ENCODE measurements around the gene RHNO1. TPM values are rescaled to one million over a fixed set of nuclear protein-coding genes. Genes with fewer than 3 reads are reported as not detected.
"Not testable (repeated sequence)": the region's sequence is repeated elsewhere in the genome, so short reads cannot be mapped to it uniquely, and the experiment has no call there.

The RHNO1 gene
- total RNA-seq, 1 donor from 2014 or later, result 20.1 TPM

DNA sequence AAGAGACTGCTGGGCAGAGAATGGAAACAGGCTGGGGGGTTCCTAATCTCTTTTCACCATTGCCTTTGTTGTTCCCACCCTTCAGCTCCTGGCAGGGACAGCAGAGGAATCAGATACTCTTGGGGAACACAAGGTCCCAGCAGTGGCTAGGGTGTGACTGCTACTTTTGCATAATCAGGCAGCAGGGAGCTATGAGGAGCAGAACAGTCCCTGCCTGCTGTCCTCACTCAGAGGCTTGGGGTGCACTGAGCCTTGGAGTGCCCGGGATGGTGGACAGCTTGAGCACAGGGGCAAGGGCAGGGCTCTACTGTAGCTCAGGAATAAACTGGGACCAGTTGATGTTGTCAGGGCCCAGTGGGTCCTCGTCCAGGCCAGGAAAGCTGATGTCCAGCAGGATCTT lies 18.7 kb upstream of the RHNO1 start:
- DNase-seq (ENCODE audit: low spot score), result no peak

- no peak for DNase-seq (ENCODE audit: low spot score)
Observed at GRCh38 chr12:2858944-2859421, 18.0 kb upstream of the RHNO1 start.

DNA sequence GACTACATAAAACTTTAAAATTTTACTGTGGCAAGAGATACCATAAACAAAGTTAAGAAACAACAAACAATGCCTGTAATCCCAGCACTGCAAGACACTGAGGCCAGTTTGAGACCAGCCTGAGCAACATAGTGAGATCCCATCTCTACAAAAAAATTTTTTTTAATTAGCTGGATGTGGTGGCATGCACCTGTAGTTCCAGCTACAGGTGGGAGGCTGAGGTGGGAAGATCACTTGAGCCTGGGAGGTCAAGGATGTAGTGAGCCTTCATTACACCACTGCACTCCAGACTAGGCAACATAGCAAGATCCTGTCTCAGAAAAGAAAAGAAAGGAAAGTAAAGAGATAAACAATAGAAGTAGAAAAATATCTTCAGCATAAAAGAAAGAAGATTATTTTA lies 16.9 kb upstream of the RHNO1 start:
- no peak for DNase-seq (ENCODE audit: low spot score)

- DNase-seq (ENCODE audit: low spot score), result no peak
Observed at GRCh38 chr12:2862876-2863275, 14.1 kb upstream of the RHNO1 start.

- not testable (repeated sequence) for DNase-seq (ENCODE audit: low spot score)
Observed at GRCh38 chr12:2863402-2863801, 13.6 kb upstream of the RHNO1 start.

- no peak for DNase-seq (ENCODE audit: low spot score)
Observed at GRCh38 chr12:2864198-2864597, 12.8 kb upstream of the RHNO1 start.

DNA sequence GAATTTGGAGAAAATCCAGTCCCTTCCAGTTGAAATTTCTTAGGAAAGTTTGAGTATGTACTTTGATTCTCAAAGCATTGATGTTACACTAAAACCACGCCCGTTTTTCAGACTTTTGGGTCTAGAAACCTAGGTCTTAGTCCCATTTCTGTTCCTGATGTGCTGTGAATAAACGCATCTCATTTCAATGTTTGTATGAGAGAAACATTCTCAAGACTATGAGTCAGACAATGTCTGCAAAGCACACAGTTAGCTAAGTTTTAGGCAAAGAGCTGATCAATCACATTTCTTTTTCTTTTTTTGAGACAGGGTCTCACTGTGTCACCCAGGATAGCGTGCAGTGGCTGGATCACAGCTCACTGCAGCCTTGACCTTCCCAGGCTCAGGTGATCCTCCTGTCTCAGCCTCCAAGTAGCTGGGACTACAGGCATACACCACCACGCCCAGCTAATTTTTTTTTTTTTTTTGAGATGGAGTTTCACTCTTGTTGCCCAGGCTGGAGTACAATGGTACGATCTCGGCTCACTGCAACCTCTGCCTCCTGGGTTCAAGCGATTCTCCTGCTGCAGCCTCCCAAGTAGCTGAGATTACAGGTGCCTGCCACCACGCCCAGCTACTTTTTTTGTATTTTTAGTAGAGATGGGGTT lies 7.9 kb upstream of the RHNO1 start:
- DNase-seq (ENCODE audit: low spot score), result not testable (repeated sequence)

- DNase-seq (ENCODE audit: low spot score), result no peak
Observed at GRCh38 chr12:2876431-2877046, 484 bp upstream of the RHNO1 start.

DNA sequence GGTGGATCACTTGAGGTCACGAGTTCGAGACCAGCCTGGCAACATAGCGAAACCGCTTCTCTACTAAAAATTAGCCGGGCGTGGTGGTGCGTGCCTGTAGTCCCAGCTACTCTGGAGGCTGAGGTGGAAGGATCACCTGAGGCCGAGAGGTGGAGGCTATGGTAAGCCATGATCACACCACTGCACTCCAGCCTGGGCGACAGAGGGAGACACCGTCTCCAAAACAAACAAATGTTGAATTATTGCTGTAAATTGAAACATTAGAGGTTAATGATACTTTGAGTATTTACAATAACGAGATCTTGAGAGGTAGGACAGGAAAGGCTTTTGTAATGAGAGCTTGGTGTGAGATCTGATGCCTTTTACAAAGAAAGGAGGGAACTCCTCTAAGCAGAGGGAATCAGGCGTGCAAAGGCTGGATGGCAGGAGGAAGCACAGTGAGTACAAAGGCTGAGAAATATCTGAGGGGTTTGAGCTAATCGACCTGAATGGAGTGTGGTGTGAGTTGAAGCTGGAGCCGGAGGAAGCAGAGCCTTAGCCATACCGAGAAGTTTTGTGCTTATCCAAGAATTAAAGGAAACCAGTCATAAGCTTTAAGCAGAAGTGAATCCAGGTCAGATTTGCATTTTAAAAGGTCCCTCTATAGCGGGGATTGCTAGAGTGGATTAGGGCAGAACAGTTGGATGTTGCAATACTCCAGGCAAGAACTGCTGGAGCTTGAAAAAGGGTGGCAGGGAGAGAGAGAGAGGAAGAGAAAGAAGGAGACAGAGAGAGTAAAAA lies 1.1 kb downstream of the RHNO1 start:
- no peak for DNase-seq (ENCODE audit: low spot score)

- DNase-seq (ENCODE audit: low spot score), result no peak
Observed at GRCh38 chr12:2879853-2880252, 2.8 kb downstream of the RHNO1 start.

DNA sequence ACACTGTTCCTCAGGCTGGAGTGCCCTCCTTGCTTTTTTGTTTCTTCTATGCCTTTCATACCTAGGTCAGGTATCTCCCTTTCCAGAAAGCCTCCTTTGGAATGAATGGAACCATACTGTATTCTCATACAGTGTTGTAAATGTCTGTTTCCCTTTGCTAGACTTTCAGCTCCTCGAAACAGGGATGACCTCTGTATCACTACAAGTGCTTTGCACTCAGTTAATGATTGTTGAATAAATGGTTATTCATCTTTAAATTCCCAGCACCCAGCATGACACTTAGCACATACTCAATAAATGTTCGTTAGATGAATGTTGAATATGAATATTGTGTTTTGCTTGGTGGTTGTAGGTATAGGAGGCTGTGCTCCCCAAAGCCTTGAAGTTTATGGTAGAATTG lies 7.8 kb downstream of the RHNO1 start:
- DNase-seq (ENCODE audit: low spot score), result no peak

DNA sequence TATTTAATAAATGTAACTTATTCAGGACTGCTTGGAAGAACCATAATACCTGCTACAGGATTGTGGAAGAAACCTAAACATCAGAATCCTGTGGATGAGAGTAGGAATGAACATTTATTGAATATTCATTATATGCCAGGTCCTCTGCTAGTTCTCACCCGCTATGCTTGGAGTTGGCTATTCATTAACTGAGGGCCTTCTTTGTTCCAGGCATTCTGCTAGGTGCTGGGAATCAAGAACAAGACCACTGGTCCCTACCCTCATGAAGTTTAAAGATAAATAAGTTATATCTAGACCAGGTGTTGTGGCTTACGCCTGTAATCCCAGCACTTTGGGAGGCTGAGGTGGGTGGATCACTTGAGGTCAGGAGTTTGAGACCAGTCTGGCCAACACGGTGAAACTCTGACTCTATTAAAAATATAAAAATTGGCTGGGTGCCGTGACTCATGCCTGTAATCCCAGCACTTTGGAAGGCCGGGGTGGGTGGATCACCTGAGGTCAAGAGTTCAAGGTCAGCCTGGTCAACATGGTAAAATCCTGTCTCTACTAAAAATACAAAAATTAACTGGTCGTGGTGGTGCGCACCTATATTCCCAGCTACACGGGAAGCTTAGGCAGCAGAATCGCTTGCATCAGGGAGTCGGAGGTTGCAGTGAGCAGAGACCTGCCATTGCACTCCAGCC lies 9.9 kb downstream of the RHNO1 start:
- DNase-seq (ENCODE audit: low spot score), result no peak

DNA sequence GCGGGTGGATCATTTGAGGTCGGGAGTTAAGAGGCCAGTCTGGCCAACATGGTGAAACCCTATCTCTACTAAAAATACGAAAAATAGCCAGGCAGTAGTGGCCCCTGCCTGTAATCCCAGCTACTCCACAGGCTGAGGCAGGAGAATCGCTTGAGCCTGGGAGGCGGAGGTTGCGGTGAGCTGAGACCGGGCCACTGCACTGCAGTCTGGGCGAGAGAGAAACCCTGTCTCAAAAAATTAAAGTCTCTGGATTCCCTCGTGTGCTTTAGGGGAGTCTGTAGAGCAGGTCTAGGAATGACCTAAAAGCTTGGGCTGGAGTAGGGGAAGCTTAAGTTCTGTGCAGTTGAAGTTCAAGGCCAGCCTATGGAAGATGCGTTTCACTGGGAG lies 13.0 kb downstream of the RHNO1 start:
- no peak for DNase-seq (ENCODE audit: low spot score)

- DNase-seq (ENCODE audit: low spot score), result peak; percentile 99
Observed at GRCh38 chr12:2890388-2891239, 13.6 kb downstream of the RHNO1 start, which contains the start of gene TULP3. TULP3 (plus strand) TSS chr12:2890891; CDS start chr12:2890948, 57 bp downstream.

GRCh38 chr12:2891240-2892053 lies 14.4 kb downstream of the RHNO1 start:
- DNase-seq (ENCODE audit: low spot score), result peak; percentile 55

DNA sequence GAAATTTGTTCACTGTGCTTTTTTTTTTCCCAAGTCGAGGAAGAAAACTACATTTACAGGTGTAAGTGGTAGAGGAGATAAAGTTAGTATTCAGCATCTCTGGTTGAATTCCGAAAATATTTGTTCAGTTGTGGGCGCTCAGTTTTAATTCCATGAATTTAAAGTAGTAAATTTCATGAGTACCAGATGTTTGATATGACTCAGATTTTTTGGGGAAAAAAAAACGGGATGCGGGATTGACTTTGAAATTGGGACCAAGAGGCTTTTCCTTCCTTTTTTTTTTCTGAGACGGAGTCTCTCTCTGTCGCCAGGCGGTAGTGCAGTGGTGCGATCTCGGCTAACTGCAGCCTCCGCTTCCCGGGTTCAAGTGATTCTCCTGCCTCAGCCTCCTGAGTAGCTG lies 15.2 kb downstream of the RHNO1 start:
- no peak for DNase-seq (ENCODE audit: low spot score)

- DNase-seq (ENCODE audit: low spot score), result no peak
Observed at GRCh38 chr12:2893007-2893406, 16.0 kb downstream of the RHNO1 start.

DNA sequence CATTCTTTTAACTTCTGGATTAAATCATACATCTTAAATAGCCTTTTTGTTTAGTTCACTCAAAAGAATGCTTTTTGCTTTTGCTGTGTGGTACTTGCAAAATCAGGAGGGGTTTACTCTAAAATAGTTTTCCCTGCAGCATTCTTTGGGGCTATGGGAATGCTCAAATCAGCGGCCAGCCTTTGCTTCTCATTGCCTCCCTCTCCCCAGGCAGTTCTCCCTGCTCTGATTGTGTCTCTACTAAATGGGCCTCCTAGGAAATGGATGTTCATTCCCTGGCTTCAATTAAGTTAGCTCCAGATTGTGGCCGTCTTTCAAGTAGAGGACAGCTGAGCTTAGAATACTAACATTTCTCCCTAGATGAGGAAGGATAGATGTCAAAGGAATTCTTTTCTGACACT lies 18.0 kb downstream of the RHNO1 start:
- no peak for DNase-seq (ENCODE audit: low spot score)

GRCh38 chr12:2895511-2895910 lies 18.5 kb downstream of the RHNO1 start:
- no peak for DNase-seq (ENCODE audit: low spot score)

GRCh38 chr12:2897418-2897817 lies 20.4 kb downstream of the RHNO1 start:
- no peak for DNase-seq (ENCODE audit: low spot score)
